GM18511 (cell line): ENCODE results near the gene CPT1A.

ENCODE experiments used
- ATAC-seq: cut with Tn5 transposase; IDR thresholded peaks from one replicate; pipeline ENCODE4 v1.9.1; 2021; ENCODE audit warnings: mild to moderate bottlenecking, moderate library complexity; ENCODE audit not compliant: unreplicated experiment

CPT1A gene

DNA sequence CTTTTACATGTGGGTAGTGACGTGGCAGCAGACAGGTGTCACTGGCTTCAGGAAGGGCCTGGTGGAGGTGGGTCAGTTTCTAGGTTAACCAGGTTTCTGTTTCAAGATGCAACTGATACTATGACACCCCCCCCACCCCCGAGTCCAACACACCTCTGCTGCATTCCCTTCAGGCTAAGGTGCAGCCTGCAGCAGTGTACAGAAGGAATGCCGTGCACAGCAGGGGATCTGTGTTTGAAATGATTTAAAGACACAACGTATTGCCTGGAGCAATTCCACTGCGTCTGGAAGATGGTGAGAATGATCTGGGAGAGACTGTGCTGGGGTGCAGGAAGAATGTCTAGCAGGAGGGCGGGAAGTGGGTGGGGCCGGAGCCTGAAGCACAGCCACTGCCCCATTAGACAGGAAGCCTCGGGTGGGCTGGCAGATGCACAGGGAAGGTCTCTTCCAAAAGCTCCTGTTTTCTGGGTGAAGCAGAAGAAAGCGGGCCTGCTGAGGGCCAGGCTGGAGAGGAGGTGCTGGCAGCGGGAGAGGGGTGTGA is 78.5 kb downstream of the CPT1A start:
- ATAC-seq = no peak

- no peak for ATAC-seq
Observed at GRCh38 chr11:68762481-68762880, 79.2 kb downstream of the CPT1A start.

DNA sequence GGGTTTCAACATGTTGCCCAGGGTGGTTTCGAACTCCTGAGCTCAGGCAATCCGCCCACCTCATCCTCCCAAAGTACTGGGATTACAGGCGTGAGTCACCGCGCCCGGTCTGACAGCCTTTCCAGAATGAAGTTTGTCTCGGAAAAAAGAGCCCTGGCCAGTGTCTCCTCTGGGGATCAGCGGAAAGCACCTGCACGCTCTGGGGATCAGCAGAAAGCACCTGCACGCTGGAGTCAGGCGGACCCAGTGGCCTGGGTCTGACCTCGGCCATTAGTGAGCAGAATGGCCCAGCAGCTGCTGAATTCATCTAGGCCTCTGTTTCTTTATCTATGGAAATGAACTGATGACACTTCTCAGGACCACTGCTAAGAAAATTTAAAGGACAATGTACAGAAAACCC is 79.9 kb downstream of the CPT1A start:
- ATAC-seq = no peak

GRCh38 chr11:68759991-68760390 is 81.7 kb downstream of the CPT1A start:
- no peak for ATAC-seq

GRCh38 chr11:68757711-68758110 is 84.0 kb downstream of the CPT1A start:
- ATAC-seq = no peak

DNA sequence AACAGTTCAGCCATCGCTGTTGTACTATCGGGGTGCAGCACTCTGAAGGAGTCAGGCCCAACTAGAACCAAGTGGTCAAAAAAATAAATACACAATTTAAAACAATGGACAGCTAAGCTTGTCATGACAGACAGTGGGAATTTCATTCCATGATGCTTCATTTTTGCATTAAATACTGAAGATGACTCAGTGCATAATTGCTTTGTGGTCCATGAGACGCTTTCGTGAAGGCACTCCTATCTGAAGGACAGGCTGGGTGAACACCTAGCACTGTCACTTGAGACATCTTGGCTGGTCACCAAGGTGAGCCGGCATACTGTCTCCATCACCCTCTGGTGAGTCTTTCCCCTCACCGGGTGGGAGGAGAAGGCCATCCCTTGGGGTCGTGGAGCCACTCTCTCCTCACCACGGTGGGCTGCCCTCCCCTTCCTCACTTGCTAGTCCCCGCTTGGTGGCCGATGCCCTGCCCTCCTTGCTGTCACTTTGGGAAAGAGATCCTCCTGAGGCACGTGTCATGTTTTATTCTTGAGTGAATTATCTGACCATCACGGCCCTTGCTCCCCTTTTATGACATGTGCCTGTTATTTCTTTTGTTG is 85.4 kb downstream of the CPT1A start:
- no peak for ATAC-seq

DNA sequence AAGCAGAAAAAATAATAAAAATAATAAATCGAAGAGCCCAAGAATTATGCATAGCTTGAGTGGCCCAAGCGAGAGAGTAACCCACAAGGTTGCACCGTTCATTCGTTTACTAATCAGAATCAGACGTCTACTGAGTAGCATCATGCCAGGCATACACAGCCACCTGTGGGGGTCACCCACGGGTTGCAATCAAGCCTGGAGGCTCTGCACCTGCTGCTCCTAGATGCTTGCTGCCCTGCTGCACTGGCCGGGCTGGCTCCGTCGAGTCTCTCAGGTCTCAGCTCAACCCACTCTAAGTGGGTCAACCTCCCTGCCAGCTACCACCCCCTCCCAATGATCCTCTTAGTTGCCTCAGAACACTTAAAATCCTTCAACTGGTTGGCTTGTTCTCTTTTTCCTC is 88.4 kb downstream of the CPT1A start:
- no peak for ATAC-seq

DNA sequence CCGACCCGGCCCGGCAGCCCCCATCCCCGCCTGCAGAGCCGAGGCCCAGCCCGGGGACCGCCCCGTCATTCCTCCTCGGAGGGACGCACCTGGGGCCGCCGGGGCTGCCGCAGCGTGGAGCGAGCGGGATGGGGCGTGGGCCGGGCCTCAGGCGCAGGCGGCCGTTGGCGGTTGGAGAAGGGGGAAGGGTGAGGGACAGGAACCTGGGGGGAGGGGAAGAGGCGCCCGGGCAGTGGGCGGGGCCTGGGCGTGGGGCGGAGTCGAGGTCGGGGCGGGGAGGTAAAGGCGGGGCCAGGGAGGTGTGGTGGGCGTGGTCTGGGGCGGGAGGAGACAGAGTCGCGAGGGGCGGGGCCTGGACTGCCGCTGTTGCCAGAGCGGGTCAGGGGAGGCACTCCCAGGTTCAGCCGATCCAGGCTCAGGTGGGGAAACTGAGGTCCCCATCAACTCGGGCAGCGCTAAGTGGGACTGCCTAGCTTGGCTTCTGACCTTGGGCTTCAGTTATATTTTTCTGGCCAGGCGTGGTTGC is 90.3 kb downstream of the CPT1A start, which contains the start of gene TESMIN:
TESMIN (minus strand) TSS at position 190 of the 526 bp plus-strand sequence. CDS start 860 bp downstream, outside the sequence.
- no peak for ATAC-seq

DNA sequence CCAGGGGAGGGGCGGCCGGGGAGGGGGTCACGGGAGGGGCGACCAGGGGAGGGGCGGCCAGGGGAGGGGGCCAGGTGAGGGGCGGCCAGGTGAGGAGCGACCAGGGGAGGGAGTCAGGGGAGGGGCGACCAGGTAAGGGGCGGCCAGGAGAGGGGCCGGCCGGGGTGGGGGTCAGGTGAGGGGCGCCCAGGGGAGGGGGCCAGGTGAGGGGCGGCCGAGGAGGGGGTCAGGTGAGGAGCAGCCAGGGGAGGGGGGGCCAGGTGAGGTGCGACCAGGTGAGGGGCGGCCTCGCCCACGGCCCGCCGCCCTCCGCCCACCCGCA is 90.8 kb downstream of the CPT1A start:
- no peak for ATAC-seq

DNA sequence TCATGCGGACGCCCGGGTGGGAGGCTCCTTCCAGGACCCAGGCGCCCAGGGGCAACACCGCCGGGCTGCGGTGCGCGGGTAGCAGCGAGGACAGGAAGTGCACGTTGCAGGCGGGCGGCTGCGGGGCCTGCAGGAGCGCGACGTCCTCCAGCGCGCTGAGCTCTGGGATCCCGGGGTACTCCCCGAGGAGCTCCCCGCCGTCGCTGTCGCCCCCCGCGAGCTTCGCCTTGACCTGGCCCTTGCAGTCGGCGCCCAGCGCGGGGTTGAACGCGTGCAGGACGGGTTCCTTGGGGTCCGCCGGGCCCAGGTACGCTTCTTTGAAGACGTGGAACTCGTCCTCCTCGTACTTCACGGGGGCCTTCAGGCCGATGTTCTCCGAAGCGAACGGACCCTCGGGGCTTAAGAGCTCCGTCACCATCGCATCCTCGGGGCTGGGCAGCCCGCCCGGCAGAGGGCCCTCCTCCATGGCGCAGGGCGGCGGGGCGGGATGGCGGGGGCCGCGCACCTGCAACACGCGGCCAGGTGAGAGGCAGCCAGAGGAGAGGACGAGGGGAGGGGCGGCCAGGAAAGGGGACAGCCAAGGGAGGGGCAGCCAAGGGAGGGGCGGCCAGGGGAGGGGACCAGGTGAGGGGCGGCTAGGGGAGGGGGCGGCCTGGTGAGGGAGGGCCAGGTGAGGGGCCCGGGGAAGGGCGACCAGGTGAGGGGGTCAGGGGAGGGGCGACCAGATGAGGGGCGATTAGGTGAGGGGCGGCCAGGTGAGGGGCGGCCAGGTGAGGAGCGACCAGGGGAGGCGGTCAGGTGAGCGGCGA is 91.3 kb downstream of the CPT1A start:
- ATAC-seq = no peak

DNA sequence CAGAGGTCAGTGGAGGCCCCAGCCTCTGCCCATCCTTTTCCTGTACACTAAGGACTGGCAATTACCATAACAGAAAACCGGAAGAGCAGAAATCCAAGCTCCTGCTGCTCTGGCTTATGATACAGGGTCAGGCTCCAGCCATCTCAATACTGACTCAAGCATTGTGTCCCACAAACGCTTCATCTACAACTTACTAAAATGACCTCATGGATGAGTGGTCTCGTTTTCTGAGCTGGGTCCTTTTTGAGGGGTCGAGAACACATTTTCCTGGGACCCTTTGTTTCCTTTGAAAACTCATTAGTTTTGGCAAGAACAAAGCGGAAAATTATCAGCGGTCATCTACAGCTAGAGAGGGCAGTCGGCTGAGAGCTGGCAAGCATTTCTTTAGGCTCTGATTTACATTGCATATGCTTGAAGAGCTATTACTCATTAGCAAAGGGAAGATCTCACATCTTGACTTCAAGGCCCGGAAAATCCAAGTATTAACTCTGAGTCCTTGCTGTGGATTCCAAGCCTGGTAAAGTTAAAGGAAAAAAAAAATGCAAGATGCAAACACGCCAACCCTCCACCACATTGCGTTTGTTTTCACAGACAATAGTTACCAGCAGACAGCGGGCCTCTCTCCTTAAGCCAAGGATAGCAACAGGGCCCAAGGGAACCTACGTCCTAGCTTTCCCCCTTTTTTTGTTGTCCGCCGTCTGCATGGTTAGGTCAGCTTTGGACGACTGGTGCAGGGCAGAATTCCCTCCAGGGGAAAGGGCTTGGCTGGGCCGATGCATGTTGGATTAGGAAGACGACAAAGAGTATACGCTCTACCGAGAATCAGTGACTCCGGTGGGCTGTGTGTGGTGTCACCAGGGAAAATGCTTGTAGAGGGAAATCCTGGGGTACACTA is 92.2 kb downstream of the CPT1A start:
- ATAC-seq = no peak

DNA sequence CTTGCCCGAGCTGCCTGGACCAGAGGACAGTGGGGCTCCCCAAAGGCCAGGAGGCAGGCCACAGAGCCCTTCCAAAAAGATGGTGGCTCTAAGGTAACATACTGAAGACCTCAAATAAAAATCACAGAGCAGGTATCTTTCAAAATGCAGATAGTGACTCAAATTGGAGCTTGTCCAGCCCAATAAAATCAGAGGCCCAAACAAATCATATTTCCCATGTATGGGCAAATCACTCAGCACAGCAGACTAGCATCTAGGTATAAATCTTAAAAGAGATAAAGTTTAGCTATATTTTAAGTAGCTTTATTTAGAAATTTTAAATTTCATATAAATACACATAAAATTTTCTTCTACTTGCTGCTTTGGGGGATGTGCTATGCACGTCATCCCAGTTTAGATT is 93.7 kb downstream of the CPT1A start:
- ATAC-seq = no peak

DNA sequence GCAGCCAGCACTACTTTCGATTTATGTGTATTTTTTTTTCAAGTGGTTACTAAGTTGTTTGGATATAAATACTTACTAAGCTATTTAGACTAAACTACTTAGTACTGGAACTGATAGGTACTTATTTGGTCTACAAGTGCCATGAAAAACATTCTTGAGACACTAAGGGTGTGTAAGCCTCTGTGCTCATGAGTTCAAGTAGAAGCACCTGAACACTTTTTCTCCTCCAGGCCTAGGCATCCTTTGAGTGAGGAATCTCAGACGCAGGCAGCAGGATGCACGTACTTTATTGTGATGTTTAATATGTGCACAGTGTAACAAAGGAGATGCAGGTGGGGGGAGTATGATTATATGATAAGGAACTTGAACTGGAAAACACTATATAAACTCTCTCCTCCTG is 98.2 kb downstream of the CPT1A start:
- no peak for ATAC-seq

DNA sequence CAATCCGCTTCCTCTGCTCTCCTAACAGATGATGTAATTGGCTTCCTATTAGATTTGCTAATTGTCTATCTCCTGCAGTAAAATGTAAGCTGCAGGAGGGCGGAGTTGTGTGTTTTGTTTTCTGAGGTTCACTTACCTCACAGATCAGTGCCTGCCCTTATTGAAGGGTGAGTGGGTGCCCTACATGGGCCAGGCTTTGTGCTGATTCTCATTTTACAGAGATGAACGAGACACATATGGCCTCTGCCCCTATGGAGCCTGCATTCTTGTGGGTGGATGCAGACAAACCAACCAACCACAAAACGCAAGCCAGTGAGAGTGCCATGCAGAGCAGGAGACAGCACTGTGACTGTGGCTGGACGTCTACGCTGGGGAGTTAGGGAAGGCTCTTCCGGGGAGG is 100.3 kb downstream of the CPT1A start:
- no peak for ATAC-seq

DNA sequence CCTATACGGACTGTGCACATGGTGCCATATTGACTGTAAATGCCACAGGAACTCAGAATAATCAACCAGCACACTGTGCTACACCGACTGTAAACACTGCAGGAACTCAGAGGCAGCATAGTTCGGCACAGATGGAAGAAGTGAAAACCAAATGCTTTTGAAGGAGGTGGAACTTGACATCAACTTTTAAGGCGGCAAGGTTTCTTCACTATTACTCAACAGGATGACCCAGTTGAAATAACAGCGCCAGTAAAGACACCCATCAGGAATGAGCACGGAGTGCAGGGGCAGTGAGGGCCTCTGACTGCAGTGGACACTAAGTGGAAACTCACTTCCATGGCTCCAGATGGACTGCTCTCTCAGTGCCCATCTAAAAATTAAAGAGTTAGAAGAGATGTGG is 106.1 kb downstream of the CPT1A start:
- ATAC-seq = no peak

GRCh38 chr11:68735125-68735524 is 106.6 kb downstream of the CPT1A start:
- no peak for ATAC-seq

- no peak for ATAC-seq
Observed at GRCh38 chr11:68734111-68734510, 107.6 kb downstream of the CPT1A start.

DNA sequence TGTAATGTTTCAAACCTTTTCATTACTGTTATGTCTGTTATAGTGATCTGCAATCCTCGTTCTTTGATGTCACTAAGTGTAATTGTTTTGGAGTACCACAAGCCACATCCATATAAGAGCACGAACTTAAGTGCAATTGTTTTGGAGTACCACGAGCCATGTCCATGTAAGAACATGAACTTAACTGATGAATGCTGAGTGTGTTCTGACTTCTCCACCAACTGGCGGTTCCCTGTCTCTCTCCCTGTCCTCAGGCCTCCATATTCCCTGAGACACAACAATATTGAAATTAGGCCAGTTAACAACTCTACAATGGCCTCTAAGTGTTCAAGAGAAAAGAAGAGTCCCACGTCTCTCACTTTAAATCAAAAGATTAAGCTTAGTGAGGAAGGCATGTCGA is 113.9 kb downstream of the CPT1A start:
- ATAC-seq = no peak

DNA sequence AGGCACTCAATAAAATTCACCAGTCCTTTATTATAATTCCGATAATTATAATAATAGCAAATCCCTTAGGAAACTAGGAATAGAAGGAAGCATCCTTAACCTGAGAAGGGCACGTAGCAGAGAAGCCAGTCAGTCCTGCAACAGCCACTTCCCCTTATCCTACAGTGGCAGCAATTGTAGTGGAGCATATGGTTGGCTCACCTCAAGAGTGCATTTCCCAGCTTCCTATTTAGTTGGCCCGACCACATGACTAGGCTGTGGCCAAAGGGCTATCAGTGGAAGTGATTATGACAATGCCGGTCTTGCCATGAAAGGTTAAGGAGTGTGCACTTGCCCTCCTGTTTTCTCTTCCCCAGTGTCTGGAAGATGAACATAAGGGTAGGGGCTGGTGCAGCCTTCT is 117.4 kb downstream of the CPT1A start:
- ATAC-seq = no peak

DNA sequence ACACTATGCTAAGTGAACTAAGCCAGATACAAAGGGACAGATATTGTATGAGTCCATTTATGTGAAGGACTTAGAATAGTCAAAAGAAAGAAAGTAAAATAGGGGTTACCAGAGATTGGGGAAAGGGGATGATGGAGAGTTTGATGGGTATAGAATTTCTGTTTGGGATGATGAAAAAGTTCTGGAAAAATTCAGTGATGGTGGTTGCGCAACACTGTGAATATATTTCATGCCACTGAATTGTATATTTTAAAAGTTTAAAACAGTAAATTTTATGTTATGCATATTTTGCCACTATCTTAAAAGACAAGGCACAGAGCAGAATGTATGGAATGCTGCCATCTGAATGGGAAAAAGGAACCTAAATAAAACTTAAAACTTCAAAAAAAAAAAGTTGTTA is 119.6 kb downstream of the CPT1A start:
- no peak for ATAC-seq

DNA sequence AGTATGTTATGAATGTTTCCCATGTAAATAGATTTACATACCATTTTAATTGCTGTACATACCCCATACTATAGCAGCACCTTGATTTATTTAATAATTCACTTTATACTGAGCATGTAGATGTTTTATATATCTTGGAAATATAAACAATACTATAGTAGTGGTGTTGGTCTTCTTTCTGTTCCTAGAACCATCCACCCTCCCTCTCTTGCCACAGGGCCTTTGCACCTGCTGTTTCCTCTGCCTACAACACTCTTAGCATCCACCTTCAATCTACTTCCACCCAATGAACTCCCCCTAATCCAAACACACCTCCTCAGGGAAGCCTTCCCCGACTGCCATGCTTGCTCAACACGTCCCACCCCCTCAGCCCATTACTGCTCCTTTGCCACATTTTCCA is 120.6 kb downstream of the CPT1A start:
- ATAC-seq = no peak
